Esophagus mucosa (tissue), 1 donor: ENCODE measurements around the gene RNF112. TPM values are rescaled to one million over a fixed set of nuclear protein-coding genes. Genes with fewer than 3 reads are reported as not detected.

ENCODE experiments used
- ATAC-seq: fragments of 200-7000 bp; cut with Tn5 transposase; one replicate; pipeline ENCODE4 v1.9.1; 2020
- total RNA-seq: library from RNA; stranded (reverse); gene quantifications from one replicate; pipeline ENCODE4 v1.2.4, GENCODE V29; 2023
- donor health status: DM: yes; HTN: yes; CAD: no.

Gene RNF112
- total RNA-seq, 1 donor from 2014 or later, result 1.1 TPM

GRCh38 chr17:19388791-19389785 is 21.9 kb upstream of the RNF112 start:
- no peak for ATAC-seq

GRCh38 chr17:19390951-19391350 is 20.1 kb upstream of the RNF112 start:
- no peak for ATAC-seq

GRCh38 chr17:19391432-19391831 is 19.6 kb upstream of the RNF112 start:
- ATAC-seq, result no peak

- ATAC-seq, result no peak
These were observed 18.7 kb upstream of the RNF112 start for GRCh38 chr17:19392303-19392702.

- peak; percentile 85 for ATAC-seq
These were observed 13.4 kb upstream of the RNF112 start for GRCh38 chr17:19397556-19398041.

- peak; percentile 59 for ATAC-seq
These were observed 12.5 kb upstream of the RNF112 start for GRCh38 chr17:19398301-19399181.

- ATAC-seq, result no peak
These were observed 11.1 kb upstream of the RNF112 start for GRCh38 chr17:19399750-19400450.

GRCh38 chr17:19401321-19402010 is 9.6 kb upstream of the RNF112 start:
- no peak for ATAC-seq

GRCh38 chr17:19402171-19402570 is 8.9 kb upstream of the RNF112 start:
- no peak for ATAC-seq

GRCh38 chr17:19403021-19403420 is 8.0 kb upstream of the RNF112 start:
- no peak for ATAC-seq

- ATAC-seq, result no peak
These were observed 6.8 kb upstream of the RNF112 start for GRCh38 chr17:19404264-19404663.

- no peak for ATAC-seq
These were observed 5.9 kb upstream of the RNF112 start for GRCh38 chr17:19405114-19405513.

GRCh38 chr17:19407601-19408345 is 3.3 kb upstream of the RNF112 start:
- no peak for ATAC-seq

GRCh38 chr17:19408346-19408710 is 2.7 kb upstream of the RNF112 start:
- no peak for ATAC-seq

GRCh38 chr17:19409066-19409465 is 2.0 kb upstream of the RNF112 start:
- no peak for ATAC-seq

GRCh38 chr17:19409509-19409908 is 1.5 kb upstream of the RNF112 start:
- peak; percentile 21 for ATAC-seq

GRCh38 chr17:19410091-19410490 is 941 bp upstream of the RNF112 start:
- ATAC-seq, result peak; percentile 46

GRCh38 chr17:19411631-19412030 is 599 bp downstream of the RNF112 start:
- no peak for ATAC-seq

- no peak for ATAC-seq
These were observed 1.5 kb downstream of the RNF112 start for GRCh38 chr17:19412510-19412909.

GRCh38 chr17:19412984-19413383 is 2.0 kb downstream of the RNF112 start:
- ATAC-seq, result no peak

GRCh38 chr17:19413761-19414160 is 2.7 kb downstream of the RNF112 start:
- no peak for ATAC-seq
